Measurements from ENCODE around the gene AMIGO1. TPM values are rescaled to one million over a fixed set of nuclear protein-coding genes. Genes with fewer than 3 reads are reported as not detected.

Gene AMIGO1
- total RNA-seq, 1 experiment from 2014 or later: 2.7 TPM

DNA sequence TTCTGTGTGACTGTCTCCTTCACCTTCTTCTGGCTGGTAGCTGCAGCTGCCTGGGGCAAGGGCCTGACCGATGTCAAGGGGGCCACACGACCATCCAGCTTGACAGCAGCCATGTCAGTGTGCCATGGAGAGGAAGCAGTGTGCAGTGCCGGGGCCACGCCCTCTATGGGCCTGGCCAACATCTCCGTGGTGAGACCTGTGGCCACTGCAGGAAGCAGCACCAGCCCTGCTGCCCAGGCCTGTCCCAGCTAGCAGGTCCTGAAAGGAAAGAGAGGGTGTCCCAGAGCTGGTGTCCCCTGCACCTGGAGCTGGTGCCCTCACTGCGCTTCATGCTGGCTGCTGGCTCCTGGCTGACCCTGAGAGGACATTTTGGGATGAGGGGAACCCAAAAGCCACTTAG lies 31.7 kb downstream of the AMIGO1 start:
- Histone ChIP-seq H3K36me3 (ENCODE audit: low read depth, low read length) (no peaks in the 10 kb centered on the region), H3F3A (ENCODE audit: low read length, unreplicated experiment) (no peaks in the 10 kb centered on the region), H3K79me2 (ENCODE audit: low read length) (no peaks in the 10 kb centered on the region), H4K20me1 (ENCODE audit: low read length) (no peaks in the 10 kb centered on the region), H3K4me2 (ENCODE audit: low read length) (no peak overlapping the region), H3K27me3 (ENCODE audit: low read length) (peaks cover 50% of the 10 kb centered on the region), H3K9me2 (replicated peaks; ENCODE audit: low read length) (no peaks in the 10 kb centered on the region), H2AFZ (ENCODE audit: low read length) (no peak overlapping the region), H3K4me3 (ENCODE audit: low read length) (no peak overlapping the region), H3K9ac (ENCODE audit: low read length) (no peak overlapping the region), H3K27ac (ENCODE audit: low read length) (no peak overlapping the region), H3K9me3 (ENCODE audit: low read length) (no peaks in the 10 kb centered on the region), H3K4me1 (ENCODE audit: insufficient read depth, low read length) (0 out of 2 replicates have a peak, but pooled peaks cover under 1% of the 10 kb centered on the region)
- no peak for TF ChIP-seq EZH2phosphoT487 (IDR thresholded peaks at IDR 0.05; ENCODE audit: borderline replicate concordance, low read length)
- no peak for TF ChIP-seq EZH2 (IDR thresholded peaks at IDR 0.05; ENCODE audit: low read length, unreplicated experiment)
- TF ChIP-seq, protein P1, sequence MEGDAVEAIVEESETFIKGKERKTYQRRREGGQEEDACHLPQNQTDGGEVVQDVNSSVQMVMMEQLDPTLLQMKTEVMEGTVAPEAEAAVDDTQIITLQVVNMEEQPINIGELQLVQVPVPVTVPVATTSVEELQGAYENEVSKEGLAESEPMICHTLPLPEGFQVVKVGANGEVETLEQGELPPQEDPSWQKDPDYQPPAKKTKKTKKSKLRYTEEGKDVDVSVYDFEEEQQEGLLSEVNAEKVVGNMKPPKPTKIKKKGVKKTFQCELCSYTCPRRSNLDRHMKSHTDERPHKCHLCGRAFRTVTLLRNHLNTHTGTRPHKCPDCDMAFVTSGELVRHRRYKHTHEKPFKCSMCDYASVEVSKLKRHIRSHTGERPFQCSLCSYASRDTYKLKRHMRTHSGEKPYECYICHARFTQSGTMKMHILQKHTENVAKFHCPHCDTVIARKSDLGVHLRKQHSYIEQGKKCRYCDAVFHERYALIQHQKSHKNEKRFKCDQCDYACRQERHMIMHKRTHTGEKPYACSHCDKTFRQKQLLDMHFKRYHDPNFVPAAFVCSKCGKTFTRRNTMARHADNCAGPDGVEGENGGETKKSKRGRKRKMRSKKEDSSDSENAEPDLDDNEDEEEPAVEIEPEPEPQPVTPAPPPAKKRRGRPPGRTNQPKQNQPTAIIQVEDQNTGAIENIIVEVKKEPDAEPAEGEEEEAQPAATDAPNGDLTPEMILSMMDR (conservative IDR thresholded peaks at IDR 0.05; ENCODE audit: low read depth, low read length): no peak
- CTCF ChIA-PET: no interaction called here
- ATAC-seq (0 out of 2 replicates have a peak, but pooled peaks have one; percentile 33), DNase-seq (peak; percentile 5)
- intact Hi-C loops (cut with micrococcal nuclease): no loop called here
- BruUV-seq (replicated peaks): no TSS peak
- POLR2A ChIA-PET (ENCODE audit: unreplicated experiment): no interaction called here

- Histone ChIP-seq H3K4me1 (ENCODE audit: insufficient read depth, low read length) (no peaks in the 10 kb centered on the region), H2AFZ (ENCODE audit: low read length) (no peak overlapping the region), H3K4me2 (ENCODE audit: low read length) (no peak overlapping the region), H3K9ac (ENCODE audit: low read length) (no peak overlapping the region), H3K4me3 (ENCODE audit: low read length) (no peak overlapping the region), H3K36me3 (ENCODE audit: low read depth, low read length) (no peaks in the 10 kb centered on the region), H3F3A (ENCODE audit: low read length, unreplicated experiment) (no peaks in the 10 kb centered on the region), H4K20me1 (ENCODE audit: low read length) (no peaks in the 10 kb centered on the region), H3K27ac (ENCODE audit: low read length) (no peak overlapping the region), H3K79me2 (ENCODE audit: low read length) (no peaks in the 10 kb centered on the region), H3K9me2 (replicated peaks; ENCODE audit: low read length) (no peaks in the 10 kb centered on the region), H3K9me3 (ENCODE audit: low read length) (no peaks in the 10 kb centered on the region), H3K27me3 (ENCODE audit: low read length) (peaks cover 55% of the 10 kb centered on the region)
- BruUV-seq (replicated peaks): no TSS peak
- DNase-seq: no peak
- ATAC-seq: no peak
- TF ChIP-seq EZH2 (IDR thresholded peaks at IDR 0.05; ENCODE audit: low read length, unreplicated experiment): no peak
- no peak for TF ChIP-seq EZH2phosphoT487 (IDR thresholded peaks at IDR 0.05; ENCODE audit: borderline replicate concordance, low read length)
- TF ChIP-seq, protein P1 (conservative IDR thresholded peaks at IDR 0.05; ENCODE audit: low read depth, low read length): no peak
- ChIA-PET POLR2A (ENCODE audit: unreplicated experiment) (no interaction called here), CTCF (no interaction called here)
- intact Hi-C loops (cut with micrococcal nuclease): no loop called here
Measured at GRCh38 chr1:109476825-109477224, 32.7 kb downstream of the AMIGO1 start.

DNA sequence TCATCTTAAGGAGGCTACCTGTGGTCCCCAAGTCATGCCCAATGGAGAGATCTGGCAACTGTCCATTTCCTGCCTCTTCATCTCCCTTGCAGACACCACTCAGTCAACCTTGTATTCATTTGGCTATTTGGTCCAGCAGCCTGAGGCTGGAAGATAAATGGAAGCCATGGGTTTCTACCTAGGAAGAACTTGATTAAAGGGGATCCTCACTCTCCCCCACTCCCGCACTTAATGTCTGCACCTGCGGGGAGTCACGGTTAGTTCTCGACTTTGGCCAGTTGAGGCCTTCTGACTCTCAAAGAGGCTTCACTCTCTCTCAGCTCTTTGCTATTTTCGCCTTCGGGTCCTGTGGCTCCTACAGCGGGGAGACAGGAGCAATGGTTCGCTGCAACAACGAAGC lies 34.3 kb downstream of the AMIGO1 start:
- Histone ChIP-seq H3K36me3 (ENCODE audit: low read depth, low read length) (no peaks in the 10 kb centered on the region), H3K9me3 (ENCODE audit: low read length) (no peaks in the 10 kb centered on the region), H3K9me2 (replicated peaks; ENCODE audit: low read length) (no peaks in the 10 kb centered on the region), H3K4me2 (ENCODE audit: low read length) (no peak overlapping the region), H2AFZ (ENCODE audit: low read length) (no peak overlapping the region), H3F3A (ENCODE audit: low read length, unreplicated experiment) (no peaks in the 10 kb centered on the region), H3K79me2 (ENCODE audit: low read length) (no peaks in the 10 kb centered on the region), H3K9ac (ENCODE audit: low read length) (no peak overlapping the region), H4K20me1 (ENCODE audit: low read length) (no peaks in the 10 kb centered on the region), H3K4me1 (ENCODE audit: insufficient read depth, low read length) (no peaks in the 10 kb centered on the region), H3K27ac (ENCODE audit: low read length) (no peak overlapping the region), H3K4me3 (ENCODE audit: low read length) (no peak overlapping the region), H3K27me3 (ENCODE audit: low read length) (peaks cover 65% of the 10 kb centered on the region)
- CTCF ChIA-PET: no interaction called here
- BruUV-seq (replicated peaks): no TSS peak
- TF ChIP-seq EZH2 (IDR thresholded peaks at IDR 0.05; ENCODE audit: low read length, unreplicated experiment) (no peak), EZH2phosphoT487 (IDR thresholded peaks at IDR 0.05; ENCODE audit: borderline replicate concordance, low read length) (no peak)
- TF ChIP-seq, protein P1 (conservative IDR thresholded peaks at IDR 0.05; ENCODE audit: low read depth, low read length): no peak
- DNase-seq: no peak
- POLR2A ChIA-PET (ENCODE audit: unreplicated experiment): no interaction called here
- intact Hi-C loops (cut with micrococcal nuclease): no loop called here
- no peak for ATAC-seq
